Fibroblast of peridontal ligament (primary cell): ENCODE data around the gene ASNSD1.

Experiments
- DNase-seq: peaks from one replicate; pipeline ENCODE4 v3.0.0-alpha.2; 2010; ENCODE audit errors: extremely low read depth

ASNSD1 gene

DNA sequence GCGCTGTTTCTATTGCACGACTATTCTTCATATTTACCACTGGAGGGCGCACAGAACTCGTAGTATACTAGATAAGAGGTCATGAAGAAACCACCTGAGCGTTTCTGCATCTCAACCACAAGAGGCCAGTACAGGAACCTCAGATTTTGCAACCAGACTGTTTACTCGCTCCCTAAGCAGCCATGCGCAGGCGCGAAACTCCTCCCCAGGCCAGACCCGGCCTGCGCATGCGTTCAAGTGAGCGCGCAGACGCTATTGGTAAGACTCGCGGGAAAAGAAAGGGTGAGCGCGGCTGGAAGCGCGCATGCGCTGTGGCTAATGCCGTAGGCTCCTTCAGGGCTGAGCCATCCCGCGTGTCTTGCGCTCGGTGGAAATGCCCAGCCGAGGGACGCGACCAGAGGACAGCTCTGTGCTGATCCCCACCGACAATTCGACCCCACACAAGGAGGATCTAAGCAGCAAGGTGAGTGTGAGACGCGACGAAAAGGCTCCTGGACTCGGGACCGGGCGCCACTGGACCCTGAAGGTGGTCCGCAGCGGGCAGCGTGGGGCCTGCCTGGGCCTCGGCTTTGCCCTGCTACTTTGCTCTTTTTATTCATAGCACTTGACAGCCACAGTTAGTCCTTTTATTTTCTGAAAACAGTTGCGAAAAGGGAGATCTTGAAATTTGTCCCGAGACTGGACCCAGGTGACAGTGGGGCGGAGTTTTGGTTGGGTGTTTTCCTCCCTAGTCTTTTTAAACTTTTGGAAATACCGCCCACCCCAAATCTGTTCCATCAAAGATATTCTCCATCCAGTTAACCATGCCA is at the start of gene ASNSD1:
TSS of gene ASNSD1 (plus strand) at position 312 of the 809 bp plus-strand sequence. CDS start 4,674 bp downstream, outside the sequence.
- peak; percentile 100 for DNase-seq

DNA sequence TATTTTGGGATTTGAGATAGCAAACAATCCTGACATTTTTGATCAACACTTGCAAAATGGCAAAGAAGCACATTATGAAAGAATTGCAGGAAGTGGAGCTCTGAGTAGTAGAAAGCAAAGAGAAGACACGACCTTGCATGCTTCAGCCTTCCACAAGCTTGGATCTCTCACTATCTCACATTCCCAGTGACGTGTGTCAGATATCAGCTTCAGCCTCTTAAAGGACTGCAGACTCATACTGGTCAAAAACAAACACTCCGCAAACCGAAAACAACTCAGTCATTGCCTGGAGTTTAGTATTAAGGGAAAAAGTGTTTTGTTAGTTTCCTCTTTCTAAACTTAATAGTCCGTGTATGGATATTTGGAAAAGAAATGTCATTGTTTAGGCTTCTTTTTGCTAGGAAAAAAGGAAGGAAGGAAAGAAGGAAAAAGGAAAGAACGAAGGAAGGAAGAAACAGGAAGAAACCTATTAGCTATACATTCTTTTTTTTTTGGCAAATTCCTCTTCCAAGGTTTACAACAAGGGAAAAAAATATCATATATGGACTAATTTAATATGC is 48.1 kb upstream of the ASNSD1 start:
- DNase-seq: peak; percentile 96

DNA sequence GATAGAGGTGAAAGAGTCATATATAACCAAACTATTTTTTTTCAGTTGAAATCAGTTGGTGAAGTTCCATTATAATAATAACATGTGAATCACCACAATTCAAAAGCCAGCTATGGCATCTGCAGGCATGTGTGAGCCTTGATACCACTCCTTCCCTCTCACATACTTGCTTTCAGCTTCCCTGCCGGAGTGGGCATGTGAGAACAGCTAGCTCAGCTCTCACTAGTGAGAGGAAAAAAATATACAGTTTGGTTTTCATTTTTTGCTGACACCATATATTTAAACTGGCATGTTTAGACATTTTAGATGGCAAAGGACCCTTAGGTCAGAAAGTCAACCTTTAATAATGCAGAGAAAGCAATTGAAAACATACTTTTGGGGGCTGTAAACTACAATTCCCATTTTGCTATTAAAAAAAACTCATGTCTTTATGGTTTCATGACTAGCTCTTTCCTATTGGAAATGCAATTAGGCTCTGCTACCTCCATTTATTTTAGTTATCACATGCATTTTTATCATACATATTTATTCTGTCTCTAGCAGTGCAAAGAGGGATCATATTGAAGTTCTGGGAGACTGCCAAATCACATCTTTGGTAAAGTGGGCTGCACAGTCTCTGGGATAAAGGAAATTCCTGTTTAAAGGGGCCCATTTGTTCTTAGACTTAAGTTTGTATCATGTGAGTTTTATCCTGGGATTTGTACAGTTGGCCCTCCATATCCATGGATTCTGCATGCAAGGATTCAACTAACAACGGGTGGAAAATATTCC is 47.4 kb upstream of the ASNSD1 start:
- DNase-seq: peak; percentile 80

DNA sequence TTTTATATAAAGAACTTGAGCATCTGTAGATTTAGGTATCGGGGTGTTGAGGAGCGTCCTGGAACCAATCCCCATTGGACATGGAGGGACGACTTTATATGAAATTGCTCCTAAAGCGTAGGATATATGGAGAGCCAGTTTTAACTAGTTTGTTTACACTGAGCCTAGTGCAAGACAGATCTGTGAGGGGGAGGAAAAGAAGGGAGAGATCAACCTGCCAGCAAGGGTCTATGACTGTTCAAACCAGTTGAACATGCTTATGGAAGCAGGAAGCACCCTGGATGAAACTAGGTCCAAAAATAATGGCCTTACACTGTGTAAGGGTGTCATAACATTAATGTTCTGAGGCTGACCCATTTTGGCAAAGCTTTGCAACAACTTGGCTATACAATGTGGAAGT is 46.7 kb upstream of the ASNSD1 start:
- no peak for DNase-seq

DNA sequence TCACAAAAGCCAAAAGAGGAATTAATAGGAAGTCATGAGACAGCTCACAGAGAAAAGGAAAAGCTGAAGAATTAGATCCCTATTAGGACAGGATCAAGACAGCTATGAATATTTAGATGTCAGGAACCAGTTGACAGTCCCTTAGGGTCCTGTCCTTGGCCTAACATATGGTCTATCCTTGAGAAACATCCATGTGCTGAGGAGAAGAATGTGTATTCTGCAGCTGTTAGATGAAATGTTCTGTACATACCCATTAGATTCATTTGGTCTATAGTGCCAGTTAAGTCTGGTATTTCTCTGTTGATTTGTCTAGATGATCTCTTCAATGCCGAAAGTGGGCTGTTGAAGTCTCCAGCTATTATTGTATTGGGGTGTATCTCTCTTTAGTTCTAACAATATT is 43.1 kb upstream of the ASNSD1 start:
- DNase-seq: no peak

DNA sequence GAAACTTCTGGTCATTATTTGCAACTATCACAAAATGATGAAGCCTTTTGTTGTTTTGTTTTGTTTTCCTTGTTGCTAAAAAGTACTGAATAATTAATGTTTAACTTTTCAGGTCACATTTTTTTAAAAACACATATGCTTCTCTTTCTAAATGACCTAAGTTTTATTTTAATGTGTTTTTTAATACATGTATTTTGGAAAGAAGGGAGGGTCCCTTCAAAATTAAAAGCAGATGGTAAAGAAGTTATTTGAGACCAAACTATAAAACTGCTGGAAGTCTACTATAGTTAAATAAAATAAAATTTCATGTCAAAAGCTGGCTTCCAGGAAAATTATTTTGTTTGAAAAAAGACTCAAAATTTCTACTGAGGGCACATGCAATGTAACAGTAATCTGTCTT is 39.5 kb upstream of the ASNSD1 start:
- DNase-seq: no peak

DNA sequence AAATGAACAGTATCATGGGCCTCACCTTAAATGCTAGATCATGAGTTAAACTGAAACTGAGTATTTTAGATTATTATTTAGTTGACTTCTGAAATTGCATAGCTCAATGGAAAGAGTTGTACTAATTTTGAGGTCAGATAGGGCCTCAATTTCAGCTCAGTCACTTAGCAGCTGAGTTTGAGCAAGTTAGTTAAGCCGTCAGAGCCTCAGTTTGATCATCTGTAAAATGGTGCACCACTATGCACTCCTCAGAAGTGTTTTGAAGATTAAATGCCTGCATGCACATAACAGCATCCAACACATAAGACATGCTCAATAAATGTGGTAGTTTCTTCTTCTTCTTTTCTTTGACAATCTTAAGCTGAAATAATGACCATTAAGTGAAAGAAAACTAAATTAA is 38.2 kb upstream of the ASNSD1 start:
- no peak for DNase-seq

DNA sequence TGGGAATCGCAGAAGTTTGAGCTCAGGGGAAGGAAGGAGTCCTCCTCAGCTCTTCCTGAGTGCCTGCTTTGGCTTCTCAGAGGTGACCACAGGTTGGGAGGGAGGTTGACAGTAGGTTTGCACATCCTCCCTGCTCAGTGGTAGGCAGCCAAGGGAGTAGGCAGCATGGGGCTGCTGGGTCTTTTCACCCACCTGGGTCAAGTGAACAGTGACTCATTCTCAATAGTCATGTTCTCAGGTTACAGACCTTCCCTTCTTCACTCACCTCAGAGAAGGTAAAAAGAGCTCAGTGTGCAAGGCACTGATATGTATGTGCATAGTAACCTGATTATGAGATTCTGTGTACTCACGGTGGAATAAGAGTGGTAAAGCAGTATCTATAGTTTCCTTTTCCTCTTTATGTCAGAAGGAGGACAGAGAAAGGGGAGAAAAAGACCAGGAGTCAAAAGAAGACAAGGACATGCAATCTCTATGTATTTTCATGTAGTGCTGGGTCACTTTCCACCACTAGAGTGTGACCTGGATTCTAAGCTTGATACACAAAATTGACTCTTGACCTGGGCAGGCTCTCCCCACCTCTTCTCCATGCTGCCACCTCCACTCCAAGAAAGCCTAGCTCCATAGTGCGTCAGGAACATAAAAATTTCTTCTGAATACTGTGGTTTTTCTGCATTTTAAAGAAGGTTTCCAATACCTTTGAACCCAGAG is 36.5 kb upstream of the ASNSD1 start:
- no peak for DNase-seq

DNA sequence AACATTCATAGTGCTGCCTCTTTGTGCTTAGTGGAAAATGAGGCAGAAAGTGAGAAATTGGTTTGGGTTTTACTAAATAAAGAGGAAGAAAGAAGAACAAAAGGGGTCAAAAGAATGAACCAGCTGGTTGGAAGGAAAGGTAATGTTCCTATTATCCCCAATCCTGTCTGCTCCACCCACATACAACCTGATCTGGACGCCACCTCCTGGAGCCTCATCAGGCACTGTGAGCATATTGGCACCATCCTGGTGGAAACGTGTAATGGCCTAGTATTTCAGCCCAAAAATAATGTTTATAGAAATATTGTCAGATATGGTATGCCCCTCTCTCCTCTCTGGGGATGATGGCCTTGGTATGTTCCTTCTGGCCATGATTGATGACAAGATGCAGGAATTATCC is 35.6 kb upstream of the ASNSD1 start:
- DNase-seq: no peak

DNA sequence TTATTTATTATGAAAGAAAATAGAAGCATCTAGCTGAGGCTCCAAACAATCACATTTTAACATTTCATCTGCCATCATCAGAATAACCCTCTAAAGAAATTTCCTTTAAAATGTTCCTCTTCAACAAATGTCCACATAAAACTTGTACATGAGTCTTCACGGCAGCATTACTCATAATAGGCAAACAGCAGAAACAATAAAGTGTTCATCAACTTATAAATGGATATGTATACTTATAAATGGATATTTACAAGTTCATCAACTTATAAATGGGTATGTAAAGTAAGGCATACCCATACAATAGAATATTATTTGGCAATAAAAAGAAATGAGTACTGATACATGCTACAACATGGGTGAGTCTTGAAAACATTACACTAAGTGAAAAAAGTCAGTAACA is 33.5 kb upstream of the ASNSD1 start:
- no peak for DNase-seq

DNA sequence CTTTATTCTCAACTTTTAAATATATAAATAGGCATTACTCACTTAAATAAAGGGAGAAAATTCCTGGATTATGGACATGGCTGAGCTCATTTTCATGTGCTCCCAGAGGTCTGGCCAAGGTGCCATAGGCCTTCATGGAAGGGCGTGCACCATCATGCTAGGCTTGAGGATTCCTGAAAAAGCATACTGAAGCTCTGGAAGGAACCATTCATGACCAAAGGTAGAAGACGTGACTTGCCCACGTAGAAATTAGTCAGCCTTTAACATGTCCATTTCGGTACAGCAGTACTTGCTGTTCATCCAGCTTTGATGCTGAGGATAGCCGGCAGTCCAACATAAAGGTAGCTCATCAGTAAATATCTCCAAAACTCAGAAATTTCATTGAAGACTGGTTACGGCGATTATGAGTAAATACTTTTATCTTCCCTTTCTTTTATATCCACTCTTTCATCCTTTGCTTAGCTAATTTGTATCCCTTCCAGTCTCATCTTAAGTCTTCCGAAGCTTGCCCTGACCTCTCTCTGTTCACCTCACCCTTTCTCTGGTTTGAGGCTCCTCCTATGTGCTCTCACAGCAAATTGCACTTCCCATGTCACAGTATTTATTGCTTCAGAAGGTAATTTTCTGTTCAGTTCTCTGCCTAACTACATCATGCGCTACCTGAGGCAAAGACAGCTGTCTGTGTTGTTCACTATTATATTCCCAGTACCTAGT is 32.3 kb upstream of the ASNSD1 start:
- no peak for DNase-seq

DNA sequence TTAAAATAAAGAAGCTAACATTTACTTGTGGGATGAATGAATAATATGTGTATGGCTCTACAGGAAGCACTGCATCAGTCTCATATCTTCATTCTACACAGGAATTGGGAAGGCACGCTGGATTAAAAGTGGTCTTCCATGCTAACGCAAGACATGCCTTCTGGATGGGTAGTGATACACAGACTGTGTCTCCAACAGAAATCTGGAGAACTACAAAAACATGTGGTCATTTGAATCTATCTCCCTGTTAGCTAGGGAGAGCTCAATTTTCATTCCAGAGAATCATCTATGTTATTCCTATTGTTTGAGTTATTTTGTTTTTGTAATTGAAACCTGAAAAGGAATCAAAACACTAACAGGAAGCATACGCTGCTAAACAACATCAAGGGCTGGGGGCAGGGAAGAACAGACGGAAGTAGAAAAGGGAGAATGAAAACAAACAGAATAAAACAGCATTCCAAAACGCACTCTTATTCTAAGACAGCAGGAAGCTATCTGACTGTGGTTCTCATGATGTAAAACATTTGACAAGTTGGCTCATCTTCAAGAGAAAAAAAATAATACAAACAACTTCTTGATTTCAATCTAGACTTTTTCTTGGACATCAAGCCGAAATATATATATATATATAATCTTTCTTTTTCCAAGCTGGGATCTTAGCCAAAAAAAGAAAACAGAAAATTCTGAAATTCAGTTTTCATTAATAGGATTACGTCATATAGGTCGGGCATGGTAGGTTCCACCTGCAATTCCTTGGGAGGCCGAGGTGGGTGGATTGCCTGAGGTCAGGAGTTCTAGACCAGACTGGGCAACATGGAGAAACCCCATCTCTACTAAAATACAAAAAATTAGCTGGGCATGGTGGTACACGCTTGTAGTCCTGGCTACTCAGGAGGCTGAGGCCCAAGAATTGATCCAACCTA is 31.5 kb upstream of the ASNSD1 start:
- peak; percentile 57 for DNase-seq

DNA sequence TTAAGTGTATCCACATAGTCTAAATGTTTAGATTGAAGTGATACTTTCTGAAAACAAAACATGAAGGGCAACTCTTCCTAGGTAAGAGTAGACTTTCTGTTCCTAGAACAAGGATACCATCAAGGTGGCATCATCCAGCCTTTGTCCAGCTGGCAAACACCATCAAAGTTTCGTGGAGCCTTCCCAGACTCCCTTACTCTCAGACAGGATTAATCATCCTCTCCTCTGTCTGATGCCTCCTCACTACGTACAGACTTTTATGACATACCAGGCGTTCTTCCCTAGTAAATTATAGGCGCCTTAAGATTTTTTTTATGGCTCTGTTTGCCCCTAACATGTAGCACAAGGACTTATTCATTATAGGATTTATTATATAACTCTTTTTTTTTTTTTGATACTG is 29.4 kb upstream of the ASNSD1 start:
- DNase-seq: no peak

DNA sequence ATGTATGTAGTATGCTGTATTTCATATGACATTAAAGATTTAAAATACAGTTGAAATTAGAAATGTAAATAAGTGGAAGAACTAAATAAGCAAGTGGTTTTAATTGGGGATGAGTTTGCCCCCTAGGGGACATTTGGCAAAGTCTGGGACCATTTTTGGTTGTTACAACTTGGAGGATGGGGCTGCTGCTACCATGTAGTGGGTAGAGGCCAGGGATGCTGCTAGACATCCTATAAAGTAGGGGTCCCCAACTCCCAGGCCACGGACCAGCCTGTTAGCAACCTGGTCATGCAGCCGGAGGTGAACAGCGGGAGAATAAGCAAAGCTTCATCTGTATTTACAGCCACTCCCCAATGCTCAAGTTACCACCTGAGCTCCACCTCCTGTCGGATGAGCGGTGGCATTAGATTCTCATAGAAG is 27.9 kb upstream of the ASNSD1 start:
- DNase-seq: peak; percentile 45

DNA sequence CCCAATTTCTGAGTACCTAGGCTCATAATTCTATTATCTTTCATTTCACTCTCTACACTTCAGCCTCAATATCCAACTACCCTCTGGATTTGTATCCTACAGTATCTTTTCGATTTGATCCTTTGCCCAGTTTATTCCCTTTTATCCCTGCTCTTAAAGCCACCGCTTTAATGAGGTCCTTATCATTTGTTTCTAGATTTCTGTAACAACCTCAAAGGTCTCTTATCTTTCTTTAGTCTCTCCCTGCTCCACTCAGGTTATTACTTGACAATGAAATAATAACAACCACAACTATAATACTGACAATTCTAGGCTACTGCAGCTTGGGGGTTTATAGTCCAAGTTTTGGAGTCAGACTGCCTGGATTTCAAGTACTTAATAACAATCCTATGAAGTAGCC is 25.9 kb upstream of the ASNSD1 start:
- no peak for DNase-seq

DNA sequence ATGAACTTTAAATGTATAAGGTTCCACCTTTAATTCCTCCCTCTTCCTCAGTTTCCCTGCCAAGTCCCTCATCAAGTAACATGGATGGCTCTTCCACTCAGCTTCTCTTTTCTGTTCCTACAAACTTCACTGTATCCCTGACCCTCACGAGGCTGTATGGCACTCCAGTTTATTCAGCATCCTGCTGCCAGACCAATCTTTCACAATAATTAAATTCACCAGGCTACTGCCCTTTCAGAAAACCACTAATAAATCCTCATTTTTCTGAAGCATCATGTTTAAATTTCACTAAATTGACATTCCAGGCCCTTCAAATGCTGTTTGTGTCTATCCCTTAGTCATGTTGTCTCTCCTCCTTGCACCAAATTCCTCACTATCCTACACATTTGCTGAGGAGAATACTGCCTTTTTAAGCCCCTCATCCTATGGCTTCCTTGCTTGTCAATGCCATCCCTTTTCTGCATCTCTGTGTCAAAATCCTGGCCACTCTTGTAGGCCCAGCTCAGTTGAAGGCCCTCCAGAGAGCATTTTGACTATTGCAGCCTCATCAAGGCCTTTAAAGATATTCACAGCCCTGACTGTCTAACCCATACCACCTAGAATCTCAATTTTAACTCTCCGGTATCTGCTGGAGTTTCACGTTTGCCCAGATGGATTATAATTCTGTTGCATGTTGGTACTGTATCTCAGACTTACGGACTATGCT is 22.8 kb upstream of the ASNSD1 start:
- DNase-seq: no peak

DNA sequence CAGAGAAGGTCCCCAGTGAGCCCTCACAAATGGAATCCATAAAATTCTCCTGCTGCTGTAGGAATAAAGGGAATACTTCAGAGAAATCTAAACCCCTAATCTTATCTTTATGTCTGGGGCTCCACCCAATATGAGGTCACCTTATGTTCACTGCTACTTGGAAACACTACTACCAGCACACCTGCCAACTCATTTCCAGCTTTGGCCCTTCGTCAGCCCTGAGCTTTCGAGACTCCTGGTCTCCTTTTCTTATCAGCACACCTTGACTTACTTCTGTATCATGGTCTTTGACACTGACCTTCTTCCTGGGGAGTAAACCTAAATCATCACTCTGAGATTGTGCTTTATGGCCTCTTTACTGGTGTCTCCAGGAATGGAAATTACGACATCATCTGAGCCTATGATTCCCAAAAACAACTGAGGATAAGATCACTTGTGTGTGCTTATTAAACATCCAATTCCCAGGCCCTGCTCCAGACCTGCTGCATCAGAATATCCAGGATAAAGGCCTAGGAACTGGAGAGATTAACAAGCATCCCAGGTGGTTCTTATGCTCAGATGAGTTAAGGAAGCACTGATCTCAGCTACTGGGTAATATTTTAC is 22.2 kb upstream of the ASNSD1 start:
- no peak for DNase-seq

DNA sequence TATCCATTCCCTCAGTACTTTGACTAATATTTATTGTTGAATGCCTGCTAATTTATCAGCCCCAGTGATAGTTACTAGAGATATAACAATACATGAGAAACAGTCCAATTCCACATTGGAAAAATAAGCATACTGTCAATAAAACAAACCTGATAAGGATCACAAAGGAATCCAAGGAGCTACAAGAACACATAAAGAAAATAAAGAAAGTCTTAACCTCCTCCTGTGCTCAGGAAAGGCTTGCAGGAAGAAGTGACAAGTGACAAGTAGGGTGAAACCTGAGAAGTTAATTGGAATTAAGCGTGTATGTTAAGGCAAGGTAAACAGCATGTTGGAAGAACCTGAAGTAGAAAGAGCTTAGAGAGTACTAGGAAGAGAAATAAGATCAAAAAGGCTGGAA is 20.3 kb upstream of the ASNSD1 start:
- no peak for DNase-seq

DNA sequence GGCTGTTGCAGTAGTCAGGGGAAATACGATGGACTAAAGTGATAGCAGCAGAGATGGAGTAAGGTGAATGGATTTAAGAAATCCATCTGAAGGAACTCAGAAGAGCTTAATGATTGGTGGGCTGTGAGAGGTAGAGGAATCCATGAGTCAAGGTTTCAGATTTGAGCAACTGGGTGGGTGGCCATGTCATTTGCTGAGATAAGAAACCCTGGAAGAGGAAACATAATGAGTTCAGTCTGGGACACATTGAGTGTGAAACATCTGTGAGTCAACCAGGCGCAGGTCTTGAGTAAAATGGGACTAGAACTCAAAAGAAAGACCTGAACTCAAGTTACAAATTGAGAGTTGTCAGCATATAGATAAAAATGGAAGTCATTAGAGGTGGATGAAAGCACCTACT is 19.7 kb upstream of the ASNSD1 start:
- no peak for DNase-seq
